NCI-H460 (cell line): Measurements from ENCODE around the gene CAND2. TPM values are rescaled to one million over a fixed set of nuclear protein-coding genes. Genes with fewer than 3 reads are reported as not detected.
"Not testable (repeated sequence)": the region's sequence is repeated elsewhere in the genome, so short reads cannot be mapped to it uniquely, and the experiment has no call there.

Source experiments
- DNase-seq: peaks from one replicate; pipeline ENCODE4 v3.0.0-alpha.2; 2016; ENCODE audit warnings: low read depth; ENCODE audit errors: extremely low read depth
- total RNA-seq: library from RNA; depleted of rRNA; stranded (reverse); fragments of >200 nt; shearing (Covaris generic); gene quantifications from 2 replicates; pipeline ENCODE4 v1.2.3, GENCODE V29; 2014

CAND2 gene
- total RNA-seq, 1 experiment from 2014 or later = 0.57 TPM

DNA sequence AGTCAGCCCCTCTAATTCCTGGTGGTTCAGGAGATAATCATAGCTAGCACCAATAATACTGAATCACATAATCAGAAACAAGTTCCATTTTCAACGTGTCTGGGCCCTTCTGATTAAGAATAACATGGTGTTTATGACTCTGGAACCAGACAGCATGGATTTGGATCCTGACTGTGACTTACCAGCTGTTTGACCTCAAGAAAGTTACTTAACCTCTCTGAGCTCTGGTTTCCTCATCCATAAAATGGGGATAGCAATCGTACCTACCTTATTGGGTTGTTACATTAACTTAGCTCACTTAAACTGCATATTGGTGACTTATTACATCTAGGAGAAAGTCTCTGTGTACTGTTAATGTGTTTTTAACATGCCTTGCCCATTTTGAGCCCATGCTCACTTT lies 26.7 kb upstream of the CAND2 start:
- DNase-seq = no peak

DNA sequence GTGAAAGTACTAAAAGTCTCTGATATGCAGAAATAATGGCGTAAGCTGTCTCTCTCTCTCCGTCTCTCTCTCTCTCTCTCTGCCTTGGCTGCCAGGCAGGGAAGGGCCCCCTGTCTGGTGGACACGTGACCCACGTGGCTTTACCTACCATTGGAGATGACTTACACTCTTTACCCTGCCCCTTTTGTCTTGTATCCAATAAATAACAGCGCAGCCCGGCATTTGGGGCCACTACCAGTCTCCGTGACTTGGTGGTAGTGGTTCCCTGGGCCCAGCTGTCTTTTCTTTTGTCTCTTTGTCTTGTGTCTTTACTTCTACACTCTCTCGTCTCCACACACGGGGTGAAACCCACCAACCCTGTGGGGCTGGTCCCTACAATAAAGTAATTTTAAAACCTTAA lies 25.2 kb upstream of the CAND2 start:
- DNase-seq = no peak

DNA sequence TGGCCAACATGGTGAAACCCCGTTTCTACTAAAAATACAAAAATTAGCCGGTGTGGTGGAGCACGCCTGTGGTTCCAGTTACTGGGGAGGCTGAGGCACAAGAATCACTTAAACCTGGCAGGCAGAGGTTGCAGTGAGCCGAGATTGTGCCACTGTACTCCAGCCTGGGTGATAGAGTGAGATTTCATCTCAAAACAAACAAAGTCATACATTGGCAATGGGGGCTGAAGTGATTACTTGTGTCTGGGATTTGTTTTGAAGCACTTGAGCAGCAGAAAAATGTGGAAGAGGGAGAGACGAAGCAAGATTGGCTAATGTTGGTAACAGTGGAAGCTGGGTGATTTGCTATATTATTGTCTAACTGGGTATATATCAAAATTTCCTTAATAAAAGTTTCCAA lies 24.0 kb upstream of the CAND2 start:
- DNase-seq = no peak

DNA sequence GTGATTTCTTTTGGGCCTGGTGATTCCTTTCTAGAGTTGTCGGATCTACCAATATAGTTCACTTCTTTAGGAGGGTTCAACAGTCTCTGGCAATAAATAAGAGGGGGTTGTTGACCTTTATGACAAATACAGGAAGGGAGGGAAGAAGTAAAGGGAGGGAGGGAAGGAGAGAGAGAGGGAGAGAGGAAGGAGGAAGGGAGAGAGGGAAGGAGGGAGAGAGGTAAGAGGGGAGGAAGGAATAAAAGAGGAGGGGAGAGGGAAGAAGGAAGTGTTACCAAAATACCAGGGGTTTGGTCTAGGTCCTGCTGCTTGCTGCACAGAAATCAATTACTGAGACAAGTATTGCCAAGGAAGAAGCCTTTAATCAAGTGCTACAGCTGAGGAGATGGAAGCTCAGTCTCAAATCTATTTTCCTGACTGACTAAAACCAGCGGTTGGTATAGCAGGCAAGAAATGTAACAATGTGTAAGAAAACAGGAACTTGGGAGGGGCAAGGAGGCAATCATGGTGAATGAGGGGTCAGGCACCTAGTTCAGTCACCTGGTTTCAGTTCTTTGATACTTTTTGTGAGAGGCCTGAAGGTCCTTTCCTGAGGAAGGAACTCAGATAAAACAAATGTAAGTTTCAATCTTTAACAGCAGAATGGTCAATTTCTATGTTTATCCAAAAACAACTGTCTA lies 23.3 kb upstream of the CAND2 start:
- no peak for DNase-seq

- no peak for DNase-seq
Measured at GRCh38 chr3:12773710-12774086, 22.8 kb upstream of the CAND2 start.

DNA sequence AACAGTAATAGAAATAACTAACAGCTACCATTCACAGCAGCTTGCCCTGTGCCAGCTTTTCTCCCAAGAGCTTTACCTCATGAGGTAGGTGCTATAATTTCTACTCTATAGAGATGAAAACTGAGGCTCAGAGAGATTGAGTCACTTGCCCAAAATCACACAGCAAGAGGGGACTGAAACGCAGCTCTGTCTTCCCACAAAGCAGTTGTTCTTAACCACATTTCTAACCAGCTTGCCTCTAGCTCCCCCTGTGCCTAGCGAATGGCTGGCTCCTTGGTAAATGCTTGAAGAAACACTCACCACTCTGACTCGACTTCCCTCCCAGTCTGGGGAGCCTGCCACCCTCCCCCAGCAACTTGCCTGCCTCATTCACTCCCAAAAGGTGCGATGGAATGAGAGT lies 21.9 kb upstream of the CAND2 start:
- no peak for DNase-seq

- DNase-seq = no peak
Measured at GRCh38 chr3:12775226-12775625, 21.3 kb upstream of the CAND2 start.

GRCh38 chr3:12775970-12776369 lies 20.5 kb upstream of the CAND2 start:
- not testable (repeated sequence) for DNase-seq

GRCh38 chr3:12777171-12777570 lies 19.3 kb upstream of the CAND2 start:
- DNase-seq = no peak

DNA sequence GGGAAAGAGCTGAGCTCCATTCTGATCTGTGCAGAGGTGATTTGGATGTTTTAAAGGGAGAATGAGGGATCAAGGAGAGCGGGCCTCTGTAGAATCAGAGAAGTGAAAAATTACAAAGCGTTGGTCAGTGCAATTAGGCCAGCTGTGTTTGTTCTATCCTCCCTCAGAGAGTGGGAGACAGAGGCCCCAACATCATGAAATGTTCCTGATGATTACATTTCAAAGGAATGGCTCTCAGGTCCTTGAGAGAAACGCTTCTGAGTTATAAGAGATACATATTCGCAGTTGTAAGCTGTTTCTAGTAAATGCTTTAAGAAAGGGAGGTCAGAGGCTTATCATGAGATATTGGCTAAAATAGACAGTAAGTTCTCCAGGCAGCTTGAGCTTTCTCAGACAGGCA lies 15.7 kb upstream of the CAND2 start:
- DNase-seq = no peak

GRCh38 chr3:12782172-12782815 lies 14.2 kb upstream of the CAND2 start:
- no peak for DNase-seq

DNA sequence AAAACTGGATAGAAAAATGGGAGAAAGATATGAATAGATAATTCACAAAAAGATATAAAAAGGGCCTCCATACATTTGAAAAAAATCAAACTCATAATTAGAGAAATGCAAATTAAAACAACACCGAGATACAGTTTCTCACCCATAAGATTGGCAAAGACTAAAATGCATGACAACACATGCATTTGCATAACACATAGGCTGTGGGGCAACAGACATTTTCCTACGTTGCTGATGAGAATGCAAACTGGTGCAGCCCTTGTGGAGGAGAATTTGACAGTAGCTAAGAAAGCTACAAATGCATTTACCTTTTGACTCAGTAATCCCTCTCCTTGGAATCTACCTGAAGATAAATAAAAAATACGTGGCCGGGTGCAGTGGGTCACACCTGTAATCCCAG lies 11.4 kb upstream of the CAND2 start:
- DNase-seq = no peak

GRCh38 chr3:12787346-12787745 lies 9.1 kb upstream of the CAND2 start:
- DNase-seq = not testable (repeated sequence)

DNA sequence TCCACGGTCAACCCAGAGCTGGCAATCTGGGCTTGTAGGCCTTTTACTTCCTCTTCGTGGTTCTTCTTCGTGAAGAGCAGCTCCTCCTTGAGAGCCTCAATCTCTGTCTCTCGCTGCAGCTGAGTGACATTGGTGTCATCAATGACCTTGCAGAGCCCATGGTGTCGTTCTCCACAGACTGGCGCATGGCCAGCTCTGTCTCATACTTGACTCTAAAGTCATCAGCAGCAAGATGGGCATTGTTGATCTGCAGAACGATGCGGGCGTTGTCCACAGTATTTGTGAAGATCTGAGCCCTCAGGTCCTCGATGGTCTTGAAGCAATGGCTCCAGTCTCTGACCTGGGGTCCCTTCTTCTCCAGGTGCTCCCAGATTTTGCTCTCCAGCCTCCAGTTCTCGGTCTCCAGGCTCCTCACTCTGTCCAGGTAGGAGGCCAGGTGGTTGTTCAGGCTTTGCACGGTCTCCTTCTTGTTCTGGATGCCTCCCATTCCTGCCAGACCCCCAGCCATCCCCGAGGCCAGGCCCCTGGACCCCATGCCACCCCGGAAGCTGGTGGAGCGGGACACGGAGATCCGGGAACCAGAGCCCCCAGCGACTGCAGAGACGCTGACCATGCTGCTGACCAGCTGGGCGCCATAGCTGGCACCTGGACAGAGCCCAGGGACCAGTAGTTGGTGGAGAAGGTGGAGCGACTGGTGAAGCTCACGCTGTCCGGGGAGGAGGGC lies 8.4 kb upstream of the CAND2 start:
- DNase-seq = not testable (repeated sequence)

- no peak for DNase-seq
Measured at GRCh38 chr3:12791430-12791829, 5.0 kb upstream of the CAND2 start.

DNA sequence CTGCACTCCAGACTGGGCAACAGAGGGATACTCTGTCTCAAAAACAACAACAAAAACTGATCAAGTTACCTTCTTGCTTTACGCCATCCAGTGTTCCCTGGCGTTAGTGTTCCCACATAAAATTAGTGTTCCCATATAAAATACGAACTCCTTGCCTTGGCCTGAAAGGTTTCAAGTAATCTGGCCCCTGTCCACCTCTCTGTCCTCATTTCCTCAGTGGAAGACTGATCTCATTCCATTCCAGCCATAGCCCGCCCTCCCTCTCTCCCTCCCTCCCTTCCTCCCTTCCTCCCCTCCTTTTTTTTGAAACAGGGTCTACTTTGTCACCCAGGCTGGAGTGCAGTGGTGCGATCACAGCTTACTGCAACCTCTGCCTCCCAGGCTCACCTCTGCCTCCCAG lies 2.8 kb upstream of the CAND2 start:
- no peak for DNase-seq

DNA sequence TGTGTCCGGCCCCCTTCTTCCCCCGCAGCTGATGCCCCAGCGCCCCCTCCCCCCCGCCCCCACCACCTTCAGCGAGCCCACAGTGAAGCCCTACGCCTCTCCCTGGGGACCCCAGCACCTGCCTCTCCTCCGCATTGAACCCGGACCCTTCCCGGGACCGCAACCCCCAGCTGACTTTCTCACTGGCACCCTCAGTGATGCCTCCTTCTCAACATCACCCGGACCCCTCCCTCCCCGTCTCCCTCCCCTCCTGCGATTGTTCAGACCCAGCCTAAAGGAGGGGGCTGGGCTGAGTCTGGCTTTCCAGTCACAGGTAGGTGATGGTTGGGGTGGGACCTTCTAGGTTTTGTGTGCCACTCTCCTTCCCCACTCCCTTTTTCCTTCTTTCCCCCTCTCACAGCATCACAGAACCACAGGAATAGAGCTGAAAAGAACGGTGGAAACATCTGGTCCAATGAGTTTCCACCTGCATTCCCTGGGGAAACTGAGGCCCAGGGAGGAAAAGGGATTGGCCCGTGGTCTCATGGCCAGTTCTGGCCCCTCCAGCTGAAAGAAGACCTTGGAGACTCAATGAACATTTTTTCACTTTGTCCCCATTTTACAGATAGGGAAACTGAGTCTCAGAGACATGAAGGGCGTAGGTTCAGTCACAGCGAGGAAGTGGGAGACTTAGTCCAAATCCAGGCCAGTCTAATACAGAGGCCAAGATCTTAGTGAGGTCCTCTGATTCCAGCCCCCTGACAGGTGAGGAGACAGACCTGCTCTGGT lies 828 bp downstream of the CAND2 start:
- DNase-seq = no peak

DNA sequence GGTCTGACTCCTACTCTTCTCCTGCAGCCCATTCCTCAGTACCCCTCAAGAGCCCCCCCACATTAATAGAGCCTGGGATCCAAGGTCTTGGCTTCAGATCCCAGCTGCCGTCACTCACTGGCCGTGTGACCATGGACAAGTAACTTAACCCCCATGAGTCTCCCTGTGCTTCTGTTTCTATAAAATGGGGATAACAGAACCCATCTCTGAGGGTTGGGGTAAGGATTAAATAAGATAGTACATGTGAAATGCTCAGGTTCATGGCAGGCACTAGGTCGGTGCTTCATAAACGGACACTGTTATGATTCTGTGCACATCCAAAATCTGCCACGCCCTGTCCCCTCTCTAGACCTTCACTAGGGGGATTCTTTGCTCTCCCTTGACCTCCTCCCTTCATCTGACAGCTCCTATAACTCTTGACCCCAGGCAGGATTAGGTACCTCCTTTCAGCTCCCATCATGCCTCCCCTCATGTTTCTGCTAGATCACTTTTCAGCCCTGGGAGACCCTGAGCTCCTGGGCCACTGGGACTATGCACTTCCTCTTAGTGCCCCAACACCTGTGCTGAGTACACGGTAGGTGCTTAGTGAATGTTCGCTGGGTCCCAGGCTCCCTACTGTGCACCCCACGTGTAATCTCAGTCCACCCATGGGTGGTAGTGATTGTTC lies 1.5 kb downstream of the CAND2 start:
- DNase-seq = no peak

DNA sequence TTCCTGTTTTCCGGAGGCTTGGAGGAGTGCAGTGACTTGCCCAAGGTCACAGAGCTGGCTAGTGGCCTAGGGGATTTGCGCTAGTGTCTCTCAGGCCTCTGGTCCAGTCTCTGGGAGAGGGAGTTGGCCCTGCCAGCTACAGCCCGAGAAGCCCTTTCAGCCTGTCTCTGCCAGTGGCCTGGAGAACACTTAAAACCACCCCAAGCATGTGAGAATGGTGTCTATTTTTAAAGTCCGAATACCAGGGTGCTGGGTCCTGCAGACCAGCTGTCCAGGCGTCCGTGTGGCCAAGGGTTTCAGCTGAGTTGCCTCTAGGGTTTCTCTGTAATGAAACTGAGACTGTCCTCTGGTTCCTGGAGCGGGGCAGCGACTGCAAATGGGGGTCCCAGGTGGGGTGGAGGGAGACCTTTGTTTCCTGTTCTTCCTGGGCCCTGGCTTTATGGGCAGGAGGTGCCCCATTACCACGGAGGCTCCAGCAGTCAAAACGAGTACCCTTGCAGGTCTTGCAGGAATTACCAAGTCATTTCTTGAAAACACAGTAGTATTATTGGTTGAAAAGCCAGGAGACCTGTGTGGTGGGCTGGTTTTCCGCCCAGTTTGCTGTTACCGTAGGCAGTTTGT lies 2.2 kb downstream of the CAND2 start:
- DNase-seq = no peak
